Osteoblast (primary cell): Measurements from ENCODE around the gene CACNB2. TPM values are rescaled to one million over a fixed set of nuclear protein-coding genes. Genes with fewer than 3 reads are reported as not detected.
A peak's percentile ranks its signal among the peaks of the same experiment; 100 is the strongest.

ENCODE experiments used
- DNase-seq: peaks from one replicate; pipeline ENCODE4 v3.0.0; 2011; ENCODE audit warnings: low spot score, mixed read lengths; ENCODE audit not compliant: insufficient read length; ENCODE audit errors: missing footprints
- H2AFZ ChIP-seq: 2 replicates; pipeline ENCODE4 v1.6.0; 2011; ENCODE audit warnings: mild to moderate bottlenecking, low read length
- H3K27ac ChIP-seq: 2 replicates; pipeline ENCODE4 v1.5.1; 2011; ENCODE audit warnings: mild to moderate bottlenecking, low read depth, low read length, moderate library complexity
- H3K27me3 ChIP-seq: 2 replicates; pipeline ENCODE4 v1.6.0; 2012; ENCODE audit warnings: mild to moderate bottlenecking, control low read depth, inconsistent platforms, low read length, moderate library complexity; ENCODE audit not compliant: insufficient read depth
- H3K36me3 ChIP-seq: 2 replicates; pipeline ENCODE4 v1.5.1; 2011; ENCODE audit warnings: mild to moderate bottlenecking, low read length, control low read depth, moderate library complexity; ENCODE audit not compliant: insufficient read depth
- H3K4me1 ChIP-seq: 2 replicates; pipeline ENCODE4 v1.5.1; 2011; ENCODE audit warnings: mild to moderate bottlenecking, low read length, control low read depth, moderate library complexity; ENCODE audit not compliant: insufficient read depth
- H3K4me2 ChIP-seq: 2 replicates; pipeline ENCODE4 v1.6.0; 2011; ENCODE audit warnings: mild to moderate bottlenecking, low read length; ENCODE audit not compliant: insufficient read depth
- H3K4me3 ChIP-seq: fragments of 200-600 bp; sonication (generic); 3 replicates; pipeline ENCODE4 v1.5.1; 2012; ENCODE audit warnings: mild to moderate bottlenecking, low read length, inconsistent platforms; ENCODE audit not compliant: insufficient read depth
- H3K79me2 ChIP-seq: 2 replicates; pipeline ENCODE4 v1.6.0; 2012; ENCODE audit warnings: mild to moderate bottlenecking, low read length, control low read depth, inconsistent platforms; ENCODE audit not compliant: insufficient read depth
- H3K9me3 ChIP-seq: 2 replicates; pipeline ENCODE4 v1.5.1; 2011; ENCODE audit warnings: low read depth, low read length, control low read depth
- H4K20me1 ChIP-seq: 2 replicates; pipeline ENCODE4 v1.6.0; 2012; ENCODE audit warnings: mild to moderate bottlenecking, low read length, control low read depth; ENCODE audit not compliant: insufficient read depth
- total RNA-seq: library from RNA; depleted of rRNA; stranded (reverse); fragments of >200 nt; gene quantifications from 2 replicates; pipeline ENCODE4 v1.2.3, GENCODE V29; 2012
- TF ChIP-seq, protein P1 (sequence below): IDR thresholded peaks from 2 replicates; pipeline ENCODE4 v1.5.1; 2011; ENCODE audit warnings: mild to moderate bottlenecking, low read depth, low read length, moderate library complexity; ENCODE audit errors: extremely low read depth

Gene CACNB2
- total RNA-seq, 1 donor, result under 0.01 TPM

DNA sequence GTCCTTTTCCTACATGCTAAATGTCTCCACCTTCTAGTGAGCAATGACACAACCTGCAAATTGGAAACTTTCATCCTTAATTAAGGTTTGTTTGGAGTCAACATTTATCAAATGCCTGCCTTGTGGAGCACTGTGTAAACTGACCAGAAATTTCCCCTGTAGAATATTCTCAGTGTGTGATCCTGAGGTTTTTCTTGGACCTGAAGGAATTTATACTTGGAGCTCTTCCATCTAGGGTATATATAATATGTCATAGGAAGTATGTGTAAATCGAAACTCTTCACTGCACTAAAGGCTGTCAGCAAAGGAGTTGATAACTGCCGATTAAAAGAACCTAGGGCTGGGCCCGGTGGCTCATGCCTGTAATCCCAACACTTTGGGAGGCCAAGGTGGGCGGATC, 358.8 kb downstream of the CACNB2 start:
- H3K36me3 ChIP-seq, result no peaks in the 10 kb centered on the region
- H3K27me3 ChIP-seq, result no peaks in the 10 kb centered on the region
- H3K4me3 ChIP-seq, result no peak overlapping the region
- TF ChIP-seq, protein P1, sequence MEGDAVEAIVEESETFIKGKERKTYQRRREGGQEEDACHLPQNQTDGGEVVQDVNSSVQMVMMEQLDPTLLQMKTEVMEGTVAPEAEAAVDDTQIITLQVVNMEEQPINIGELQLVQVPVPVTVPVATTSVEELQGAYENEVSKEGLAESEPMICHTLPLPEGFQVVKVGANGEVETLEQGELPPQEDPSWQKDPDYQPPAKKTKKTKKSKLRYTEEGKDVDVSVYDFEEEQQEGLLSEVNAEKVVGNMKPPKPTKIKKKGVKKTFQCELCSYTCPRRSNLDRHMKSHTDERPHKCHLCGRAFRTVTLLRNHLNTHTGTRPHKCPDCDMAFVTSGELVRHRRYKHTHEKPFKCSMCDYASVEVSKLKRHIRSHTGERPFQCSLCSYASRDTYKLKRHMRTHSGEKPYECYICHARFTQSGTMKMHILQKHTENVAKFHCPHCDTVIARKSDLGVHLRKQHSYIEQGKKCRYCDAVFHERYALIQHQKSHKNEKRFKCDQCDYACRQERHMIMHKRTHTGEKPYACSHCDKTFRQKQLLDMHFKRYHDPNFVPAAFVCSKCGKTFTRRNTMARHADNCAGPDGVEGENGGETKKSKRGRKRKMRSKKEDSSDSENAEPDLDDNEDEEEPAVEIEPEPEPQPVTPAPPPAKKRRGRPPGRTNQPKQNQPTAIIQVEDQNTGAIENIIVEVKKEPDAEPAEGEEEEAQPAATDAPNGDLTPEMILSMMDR, result no peak
- H4K20me1 ChIP-seq, result no peaks in the 10 kb centered on the region
- H2AFZ ChIP-seq, result no peak overlapping the region
- H3K27ac ChIP-seq, result no peak overlapping the region
- H3K79me2 ChIP-seq, result no peaks in the 10 kb centered on the region
- DNase-seq, result no peak
- peaks cover 4% of the 10 kb centered on the region for H3K4me1 ChIP-seq
- no peak overlapping the region for H3K4me2 ChIP-seq
- no peaks in the 10 kb centered on the region for H3K9me3 ChIP-seq

DNA sequence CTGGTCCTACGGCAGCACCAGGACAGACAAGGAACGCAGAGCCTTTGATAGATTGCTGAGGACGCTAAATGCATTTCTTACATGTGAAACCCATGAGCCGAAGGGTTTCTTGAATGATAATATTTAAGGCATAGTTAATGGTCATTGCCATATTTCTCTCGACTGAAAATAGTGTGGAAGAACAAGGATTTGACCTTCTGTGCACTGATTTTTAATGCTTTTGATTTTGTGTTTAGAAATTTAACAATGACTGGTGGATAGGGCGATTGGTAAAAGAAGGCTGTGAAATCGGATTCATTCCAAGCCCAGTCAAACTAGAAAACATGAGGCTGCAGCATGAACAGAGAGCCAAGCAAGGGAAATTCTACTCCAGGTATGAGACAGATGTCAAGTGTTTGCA, 360.4 kb downstream of the CACNB2 start:
- Histone ChIP-seq H3K4me2 (peak overlapping the region; percentile 46), H3K79me2 (no peaks in the 10 kb centered on the region), H3K27me3 (no peaks in the 10 kb centered on the region), H3K4me1 (peaks cover 4% of the 10 kb centered on the region), H2AFZ (no peak overlapping the region), H3K4me3 (no peak overlapping the region), H4K20me1 (no peaks in the 10 kb centered on the region), H3K36me3 (no peaks in the 10 kb centered on the region), H3K27ac (no peak overlapping the region), H3K9me3 (no peaks in the 10 kb centered on the region)
- DNase-seq, result no peak
- TF ChIP-seq, protein P1, result no peak

DNA sequence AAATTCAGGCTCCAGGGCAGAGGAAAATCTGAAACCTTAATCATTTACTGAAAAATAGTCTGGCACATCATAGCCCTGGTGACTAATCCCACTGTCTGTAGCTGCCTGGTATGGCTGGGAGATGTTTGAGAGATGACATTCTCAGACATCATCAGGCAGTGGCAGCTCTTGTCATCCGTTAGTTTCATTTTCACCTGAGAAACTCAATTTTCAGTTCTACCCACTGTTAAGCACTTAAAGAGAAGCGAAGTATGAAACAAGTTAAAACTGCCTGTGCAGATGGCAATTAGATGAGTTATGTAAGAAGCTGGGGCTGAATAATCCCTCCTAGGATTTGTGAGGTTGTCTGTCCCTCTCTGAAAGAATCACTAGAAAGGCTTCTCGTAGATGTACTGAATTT, 361.0 kb downstream of the CACNB2 start:
- no peaks in the 10 kb centered on the region for H4K20me1 ChIP-seq
- peak overlapping the region; percentile 59 for H3K27ac ChIP-seq
- peak overlapping the region; percentile 29 for H3K4me3 ChIP-seq
- TF ChIP-seq, protein P1, result no peak
- H2AFZ ChIP-seq, result peak overlapping the region; percentile 76
- peak; percentile 83 for DNase-seq
- H3K4me1 ChIP-seq, result peaks cover 4% of the 10 kb centered on the region
- no peaks in the 10 kb centered on the region for H3K79me2 ChIP-seq
- H3K36me3 ChIP-seq, result no peaks in the 10 kb centered on the region
- peak overlapping the region; percentile 46 for H3K4me2 ChIP-seq
- no peaks in the 10 kb centered on the region for H3K9me3 ChIP-seq
- no peaks in the 10 kb centered on the region for H3K27me3 ChIP-seq

DNA sequence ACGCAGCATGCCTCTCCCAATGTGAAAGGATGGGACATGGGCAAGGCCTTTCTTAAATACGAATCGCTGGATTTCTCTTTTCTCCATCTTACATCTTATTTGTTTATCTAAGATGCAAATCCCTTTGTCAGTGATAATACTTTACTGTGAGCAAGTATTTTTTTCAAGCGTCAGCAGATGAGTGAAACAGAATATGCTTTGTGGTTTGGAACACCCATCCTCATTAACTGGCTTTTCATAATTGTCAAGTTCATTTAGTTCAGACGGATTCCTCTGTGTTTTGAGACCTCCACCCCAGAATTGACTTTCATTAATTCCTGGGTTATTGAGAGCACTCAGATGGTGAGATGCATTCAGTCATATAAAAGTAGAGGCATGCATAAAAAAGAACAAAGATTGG, 361.4 kb downstream of the CACNB2 start:
- Histone ChIP-seq H3K4me2 (peak overlapping the region; percentile 46), H3K36me3 (no peaks in the 10 kb centered on the region), H3K27me3 (no peaks in the 10 kb centered on the region), H2AFZ (peak overlapping the region; percentile 76), H4K20me1 (no peaks in the 10 kb centered on the region), H3K27ac (peak overlapping the region; percentile 59), H3K4me3 (peak overlapping the region; percentile 29), H3K9me3 (no peaks in the 10 kb centered on the region), H3K4me1 (peaks cover 4% of the 10 kb centered on the region), H3K79me2 (no peaks in the 10 kb centered on the region)
- DNase-seq, result no peak
- TF ChIP-seq, protein P1, result no peak
